CD4-positive, alpha-beta T cell (primary cell): Measurements from ENCODE around the gene TPCN2. TPM values are rescaled to one million over a fixed set of nuclear protein-coding genes. Genes with fewer than 3 reads are reported as not detected.

Source experiments
- ATAC-seq: fragments of 200-7000 bp; cut with Tn5 transposase; one replicate; pipeline ENCODE4 v1.10.0; 2022; ENCODE audit warnings: mild to moderate bottlenecking; ENCODE audit not compliant: poor library complexity
- CTCF ChIA-PET: fragments of 350-600 bp; sonication (Branson Sonifier 250); formaldehyde crosslinking; loops from one replicate; lab custom pipeline; 2021; ENCODE audit warnings: antibody characterized with exemption, inconsistent platforms; lab: Charles Lee
- POLR2A ChIA-PET: fragments of 350-600 bp; sonication (Branson Sonifier 250); formaldehyde crosslinking; loops from one replicate; lab custom pipeline; 2021; ENCODE audit warnings: antibody characterized with exemption, inconsistent platforms; lab: Charles Lee
- DNase-seq, 14 experiments: peaks; one replicate each; pipeline ENCODE4 v3.0.0-alpha.2; 2013 to 2020; ENCODE audit warnings: mixed read lengths in 2 of 14
- H3K27ac ChIP-seq, 2 donors: one replicate each; pipeline versions ENCODE4 v1.5.1 to v1.7.0; 2013; ENCODE audit warnings: low read length in 2 of 2, low read depth in 1 of 2, mild to moderate bottlenecking in 1 of 2
- H3K27me3 ChIP-seq, 2 experiments: 1 replicate in 1 of 2; 2 replicates in 1 of 2; pipeline versions ENCODE4 v1.6.1 to v1.7.0; 2013; ENCODE audit warnings: low read length in 2 of 2, control low read depth in 1 of 2, mild to moderate bottlenecking in 1 of 2, moderate library complexity in 1 of 2; ENCODE audit not compliant: insufficient read depth in 2 of 2, control insufficient read depth in 1 of 2
- H3K36me3 ChIP-seq: one replicate; pipeline ENCODE4 v1.6.1; 2013; ENCODE audit warnings: low read length, control low read depth; ENCODE audit not compliant: insufficient read depth
- H3K4me1 ChIP-seq: one replicate; pipeline ENCODE4 v1.6.1; 2013; ENCODE audit warnings: low read length, control low read depth; ENCODE audit not compliant: insufficient read depth
- H3K4me3 ChIP-seq: one replicate; pipeline ENCODE4 v1.5.1; 2013; ENCODE audit warnings: mild to moderate bottlenecking, low read length, moderate library complexity
- H3K9me3 ChIP-seq, 2 experiments: 1 replicate in 1 of 2; 2 replicates in 1 of 2; pipeline versions ENCODE4 v1.6.1 to v1.7.0; 2013; ENCODE audit warnings: low read length in 2 of 2, mild to moderate bottlenecking in 2 of 2, control low read depth in 1 of 2, moderate library complexity in 1 of 2; ENCODE audit not compliant: control insufficient read depth in 1 of 2, insufficient read depth in 1 of 2
- H3K27ac Mint-ChIP-seq: one replicate; pipeline ENCODE4 v1.8.0; 2020; ENCODE audit warnings: mixed read lengths
- H3K27me3 Mint-ChIP-seq: one replicate; pipeline ENCODE4 v1.8.0; 2021; ENCODE audit warnings: mixed read lengths
- H3K36me3 Mint-ChIP-seq: one replicate; pipeline ENCODE4 v1.8.0; 2021; ENCODE audit warnings: low read depth, mixed read lengths
- H3K4me1 Mint-ChIP-seq: one replicate; pipeline ENCODE4 v1.8.0; 2021; ENCODE audit warnings: low read depth, mixed read lengths
- H3K4me3 Mint-ChIP-seq: one replicate; pipeline ENCODE4 v1.8.0; 2020; ENCODE audit warnings: mild to moderate bottlenecking, mixed read lengths
- H3K9me3 Mint-ChIP-seq: one replicate; pipeline ENCODE4 v1.8.0; 2020; ENCODE audit warnings: mixed read lengths
- intact Hi-C, 2 experiments: fragments of 100-400 bp; cut with DNase I in 1 of 2; cut with micrococcal nuclease in 1 of 2; formaldehyde crosslinking; loops; one replicate each; pipeline versions ENCODE4 v1.15.1 to v1.9.0; 2023 to 2025; cut with DNase I, micrococcal nuclease
- total RNA-seq, 174 experiments: library from RNA in 2 of 174; stranded (reverse) in 2 of 174; gene quantifications; one replicate each; pipeline ENCODE4 v1.2.3 and lab custom pipeline; 2021 to 2026
- TF ChIP-seq, protein P1 (sequence below): fragments of 200-600 bp; IDR thresholded peaks from one replicate; pipeline ENCODE4 v1.8.0; 2022; ENCODE audit warnings: antibody characterized with exemption, mild to moderate bottlenecking

Gene TPCN2
- total RNA-seq, 2 experiments from 2014 or later = 10.2 to 11.5 TPM

- ATAC-seq (no peak), DNase-seq (no peak)
- POLR2A ChIA-PET = no interaction called here
- intact Hi-C loops = no loop called here
- TF ChIP-seq, protein P1, sequence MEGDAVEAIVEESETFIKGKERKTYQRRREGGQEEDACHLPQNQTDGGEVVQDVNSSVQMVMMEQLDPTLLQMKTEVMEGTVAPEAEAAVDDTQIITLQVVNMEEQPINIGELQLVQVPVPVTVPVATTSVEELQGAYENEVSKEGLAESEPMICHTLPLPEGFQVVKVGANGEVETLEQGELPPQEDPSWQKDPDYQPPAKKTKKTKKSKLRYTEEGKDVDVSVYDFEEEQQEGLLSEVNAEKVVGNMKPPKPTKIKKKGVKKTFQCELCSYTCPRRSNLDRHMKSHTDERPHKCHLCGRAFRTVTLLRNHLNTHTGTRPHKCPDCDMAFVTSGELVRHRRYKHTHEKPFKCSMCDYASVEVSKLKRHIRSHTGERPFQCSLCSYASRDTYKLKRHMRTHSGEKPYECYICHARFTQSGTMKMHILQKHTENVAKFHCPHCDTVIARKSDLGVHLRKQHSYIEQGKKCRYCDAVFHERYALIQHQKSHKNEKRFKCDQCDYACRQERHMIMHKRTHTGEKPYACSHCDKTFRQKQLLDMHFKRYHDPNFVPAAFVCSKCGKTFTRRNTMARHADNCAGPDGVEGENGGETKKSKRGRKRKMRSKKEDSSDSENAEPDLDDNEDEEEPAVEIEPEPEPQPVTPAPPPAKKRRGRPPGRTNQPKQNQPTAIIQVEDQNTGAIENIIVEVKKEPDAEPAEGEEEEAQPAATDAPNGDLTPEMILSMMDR = no peak
- CTCF ChIA-PET = no interaction called here
- no peaks in the 10 kb centered on the region for H3K4me1 Mint-ChIP-seq
- H3K36me3 ChIP-seq = no peaks in the 10 kb centered on the region
- H3K4me1 ChIP-seq = peaks cover 7% of the 10 kb centered on the region
- H3K9me3 ChIP-seq = no peaks in the 10 kb centered on the region
- no peaks in the 10 kb centered on the region for H3K9me3 Mint-ChIP-seq
- H3K4me3 ChIP-seq = no peak overlapping the region
- H3K27me3 Mint-ChIP-seq = peaks cover 8% of the 10 kb centered on the region
- H3K27me3 ChIP-seq = peaks cover 13 to 18% of the 10 kb centered on the region in 2 experiments
- no peak overlapping the region for H3K4me3 Mint-ChIP-seq
- no peaks in the 10 kb centered on the region for H3K36me3 Mint-ChIP-seq
- H3K27ac ChIP-seq = no peak overlapping the region
- no peak overlapping the region for H3K27ac Mint-ChIP-seq
These were observed 30.8 kb upstream of the TPCN2 start for GRCh38 chr11:69017951-69018350.

DNA sequence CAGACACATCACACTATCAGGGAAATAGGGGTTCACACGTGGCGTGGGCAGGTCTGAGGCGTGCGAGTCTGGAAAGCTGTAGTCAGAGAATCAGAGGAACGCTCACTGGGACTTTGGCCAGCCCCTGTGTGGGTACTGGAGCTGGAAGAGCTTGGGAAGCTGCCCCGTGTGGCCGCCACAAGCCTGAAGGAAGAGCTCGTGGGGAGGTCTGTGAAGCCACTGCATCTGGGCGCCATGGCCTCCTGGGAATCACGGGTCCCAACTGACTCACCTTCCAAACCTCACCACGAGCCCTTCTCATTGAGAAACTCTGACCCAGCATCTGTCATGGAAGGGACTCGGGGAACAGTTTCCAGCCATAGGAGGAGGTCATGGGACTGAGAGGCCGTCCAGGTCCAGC is 29.8 kb upstream of the TPCN2 start:
- Histone ChIP-seq H3K4me1 (no peaks in the 10 kb centered on the region), H3K27me3 (peaks cover 6 to 8% of the 10 kb centered on the region in 2 experiments), H3K9me3 (no peaks in the 10 kb centered on the region), H3K27ac (no peak overlapping the region), H3K36me3 (no peaks in the 10 kb centered on the region), H3K4me3 (no peak overlapping the region)
- ChIA-PET POLR2A (no interaction called here), CTCF (no interaction called here)
- H3K27me3 Mint-ChIP-seq = peaks cover 4% of the 10 kb centered on the region
- no peaks in the 10 kb centered on the region for H3K4me1 Mint-ChIP-seq
- H3K4me3 Mint-ChIP-seq = no peak overlapping the region
- DNase-seq (no peak), ATAC-seq (no peak)
- no peak overlapping the region for H3K27ac Mint-ChIP-seq
- TF ChIP-seq, protein P1 = no peak
- no peaks in the 10 kb centered on the region for H3K36me3 Mint-ChIP-seq
- intact Hi-C loops = no loop called here
- no peaks in the 10 kb centered on the region for H3K9me3 Mint-ChIP-seq

DNA sequence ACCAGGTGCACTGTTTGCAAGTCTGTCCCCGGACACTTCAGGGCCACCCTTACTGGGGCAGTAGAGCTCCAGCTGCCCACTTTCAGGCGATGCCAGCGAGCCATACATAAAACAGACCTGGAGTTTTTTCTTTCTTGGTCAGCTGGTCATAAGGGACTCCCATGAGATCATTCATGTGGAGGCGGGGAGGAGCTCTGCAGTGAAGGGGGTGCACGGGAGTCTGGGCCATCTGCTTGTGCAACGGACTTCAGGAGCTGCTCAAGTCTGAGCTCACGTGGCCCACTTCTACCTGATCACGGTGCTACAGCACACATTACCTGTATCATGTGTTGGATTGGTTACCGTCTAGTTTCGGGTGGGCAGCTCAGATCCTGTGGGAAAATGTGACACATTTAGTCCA is 26.5 kb upstream of the TPCN2 start:
- H3K27me3 ChIP-seq = no peaks in the 10 kb centered on the region
- H3K27ac ChIP-seq = no peak overlapping the region
- Mint-ChIP-seq H3K4me1 (no peaks in the 10 kb centered on the region), H3K27ac (no peak overlapping the region), H3K36me3 (no peaks in the 10 kb centered on the region), H3K4me3 (no peak overlapping the region), H3K27me3 (no peaks in the 10 kb centered on the region), H3K9me3 (no peaks in the 10 kb centered on the region)
- no peak for DNase-seq
- ChIA-PET POLR2A (no interaction called here), CTCF (interaction anchor here (0.7 kb wide), 1 partner anchor 12 kb away, joined by 3 read pairs; no protein-coding TSS in a partner anchor)
- H3K9me3 ChIP-seq = no peaks in the 10 kb centered on the region
- H3K4me1 ChIP-seq = no peaks in the 10 kb centered on the region
- TF ChIP-seq, protein P1 = no peak
- ATAC-seq = no peak
- no peak overlapping the region for H3K4me3 ChIP-seq
- no peaks in the 10 kb centered on the region for H3K36me3 ChIP-seq
- intact Hi-C loops = no loop called here
